A549 treated with Mapracorat at 1 μM for 4 hours (cell line): ENCODE results near the gene PPM1K. TPM values are rescaled to one million over a fixed set of nuclear protein-coding genes. Genes with fewer than 3 reads are reported as not detected.

ENCODE experiments used
- total RNA-seq: library from RNA; stranded (reverse); fragments of 200-300 nt; extraction: Qiagen RNA extraction; gene quantifications from 5 replicates; pipeline ENCODE4 v1.2.3, GENCODE V29; 2022

PPM1K gene
- 0.44 to 0.83 TPM (median 0.67 TPM) in 5 replicates for total RNA-seq

DNA sequence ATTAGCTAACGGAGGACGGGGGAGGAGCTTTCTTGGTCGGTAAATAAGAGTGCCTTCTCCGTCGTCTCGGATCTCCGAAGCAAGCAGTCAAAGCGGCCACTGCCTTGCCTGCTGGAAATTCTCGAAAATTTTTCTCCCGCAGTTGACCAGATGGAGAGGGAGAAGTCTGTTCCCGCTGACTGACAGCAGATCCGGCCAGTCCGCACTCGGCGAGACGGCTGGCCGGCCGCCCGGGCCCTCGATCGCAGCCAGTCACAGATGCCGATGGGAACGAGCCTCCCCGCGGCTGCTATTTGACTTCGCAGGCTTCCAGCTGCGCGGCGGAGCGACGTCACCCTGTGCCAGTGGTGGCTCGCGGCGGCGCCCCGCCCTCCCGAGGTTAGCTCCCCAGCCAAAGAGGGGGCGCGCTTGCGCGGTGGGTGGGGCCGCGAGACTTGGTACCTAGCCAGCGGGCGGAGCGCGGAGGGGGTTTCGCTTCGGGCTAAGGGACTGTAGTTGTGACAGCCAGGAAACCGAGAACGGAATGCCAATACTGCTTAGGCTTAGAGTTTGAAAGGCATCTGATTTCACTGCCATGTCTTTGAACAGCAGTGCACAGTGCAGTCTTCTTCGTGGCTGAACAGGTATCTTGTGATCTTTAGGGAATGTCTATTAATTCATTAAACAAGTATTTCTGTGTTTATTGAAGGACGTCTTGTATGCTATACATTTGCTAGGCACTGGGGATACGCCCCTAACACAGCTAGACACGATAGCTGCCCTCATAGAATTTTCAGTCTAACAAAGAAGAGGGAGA lies at the start of gene PPM1K:
Gene PPM1K (minus strand): TSS at position 123 of the 796 bp plus-strand sequence. CDS start 5,978 bp downstream, outside the sequence.

Other genes starting within 250 kb of the PPM1K start
- gene ABCG2, start 125.9 kb downstream of the PPM1K start, total RNA-seq = 17.1 to 18.0 TPM (median 17.4 TPM) in 5 replicates
- gene HERC6, start 94.3 kb upstream of the PPM1K start, total RNA-seq = 3.0 to 4.0 TPM (median 3.5 TPM) in 5 replicates
- 3.6 to 4.4 TPM (median 3.9 TPM) in 5 replicates for gene HERC5, start 172.6 kb upstream of the PPM1K start, total RNA-seq
- gene PYURF, start 239.2 kb upstream of the PPM1K start, total RNA-seq = 69.6 to 83.2 TPM (median 81.1 TPM) in 5 replicates